SK-N-SH (cell line): ENCODE results near the gene SLC25A21.

Experiments used
- EZH2phosphoT487 ChIP-seq: fragments of 200-600 bp; sonication (generic); IDR thresholded peaks from 2 replicates; pipeline ENCODE4 v1.6.1; 2017; ENCODE audit warnings: low read depth, mixed run types, mild to moderate bottlenecking, antibody characterized with exemption, moderate library complexity, borderline replicate concordance
- FOXJ3 ChIP-seq: sonication (generic); formaldehyde crosslinking; IDR thresholded peaks from 2 replicates; pipeline ENCODE4 v1.5.1; 2020; ENCODE audit warnings: mild to moderate bottlenecking, missing genetic modification reagents
- GATA2 ChIP-seq: sonication (generic); formaldehyde crosslinking; IDR thresholded peaks from 2 replicates; pipeline ENCODE4 v1.5.0; 2020; ENCODE audit warnings: mild to moderate bottlenecking, missing genetic modification reagents
- MXI1 ChIP-seq: IDR thresholded peaks from 2 replicates; pipeline ENCODE4 v1.6.1; 2012; ENCODE audit warnings: mild to moderate bottlenecking, low read depth, low read length, improper control_type of control experiment
- YY1 ChIP-seq: IDR thresholded peaks from 2 replicates; pipeline ENCODE4 v1.4.0; 2012; ENCODE audit warnings: low read depth, mild to moderate bottlenecking
- TF ChIP-seq, protein P1 (sequence below): fragments of 200-600 bp; sonication (generic); IDR thresholded peaks from 2 replicates; pipeline ENCODE4 v1.6.1; 2017; ENCODE audit warnings: antibody characterized with exemption, mild to moderate bottlenecking, moderate library complexity
- TF ChIP-seq, protein P2 (sequence below): IDR thresholded peaks from 2 replicates; pipeline ENCODE4 v1.4.0; 2012; ENCODE audit warnings: low read depth, borderline replicate concordance
- TF ChIP-seq, protein P3 (sequence below): IDR thresholded peaks from 2 replicates; pipeline ENCODE4 v1.4.0; 2012; ENCODE audit warnings: low read depth
- TF ChIP-seq, protein P4 (sequence below): IDR thresholded peaks from 2 replicates; pipeline ENCODE4 v1.6.1; 2012; ENCODE audit warnings: mild to moderate bottlenecking, low read depth, low read length, moderate library complexity

DNA sequence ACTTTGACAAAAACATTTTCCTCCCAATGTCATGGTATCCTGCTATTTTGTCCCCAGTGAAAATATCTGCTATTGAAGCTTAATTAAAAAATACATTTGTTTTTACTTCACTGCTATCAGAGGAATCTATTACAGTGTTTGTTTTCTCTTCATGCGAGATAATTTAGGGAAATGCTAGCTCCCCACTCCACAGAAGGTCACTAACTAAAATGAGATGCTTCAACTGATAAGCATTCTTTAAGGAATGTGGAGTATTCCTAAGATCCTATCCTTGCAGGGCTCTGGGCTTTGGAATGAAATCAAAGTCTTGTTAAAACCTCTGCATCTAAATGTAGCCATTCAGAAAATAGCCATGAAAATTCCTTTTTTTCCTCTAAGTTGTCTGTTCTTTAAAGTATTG, 471.3 kb downstream of the SLC25A21 start:
- no peak for TF ChIP-seq FOXJ3 (CRISPR knock-in tag)
- TF ChIP-seq, protein P1, sequence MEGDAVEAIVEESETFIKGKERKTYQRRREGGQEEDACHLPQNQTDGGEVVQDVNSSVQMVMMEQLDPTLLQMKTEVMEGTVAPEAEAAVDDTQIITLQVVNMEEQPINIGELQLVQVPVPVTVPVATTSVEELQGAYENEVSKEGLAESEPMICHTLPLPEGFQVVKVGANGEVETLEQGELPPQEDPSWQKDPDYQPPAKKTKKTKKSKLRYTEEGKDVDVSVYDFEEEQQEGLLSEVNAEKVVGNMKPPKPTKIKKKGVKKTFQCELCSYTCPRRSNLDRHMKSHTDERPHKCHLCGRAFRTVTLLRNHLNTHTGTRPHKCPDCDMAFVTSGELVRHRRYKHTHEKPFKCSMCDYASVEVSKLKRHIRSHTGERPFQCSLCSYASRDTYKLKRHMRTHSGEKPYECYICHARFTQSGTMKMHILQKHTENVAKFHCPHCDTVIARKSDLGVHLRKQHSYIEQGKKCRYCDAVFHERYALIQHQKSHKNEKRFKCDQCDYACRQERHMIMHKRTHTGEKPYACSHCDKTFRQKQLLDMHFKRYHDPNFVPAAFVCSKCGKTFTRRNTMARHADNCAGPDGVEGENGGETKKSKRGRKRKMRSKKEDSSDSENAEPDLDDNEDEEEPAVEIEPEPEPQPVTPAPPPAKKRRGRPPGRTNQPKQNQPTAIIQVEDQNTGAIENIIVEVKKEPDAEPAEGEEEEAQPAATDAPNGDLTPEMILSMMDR = no peak
- TF ChIP-seq, protein P2, sequence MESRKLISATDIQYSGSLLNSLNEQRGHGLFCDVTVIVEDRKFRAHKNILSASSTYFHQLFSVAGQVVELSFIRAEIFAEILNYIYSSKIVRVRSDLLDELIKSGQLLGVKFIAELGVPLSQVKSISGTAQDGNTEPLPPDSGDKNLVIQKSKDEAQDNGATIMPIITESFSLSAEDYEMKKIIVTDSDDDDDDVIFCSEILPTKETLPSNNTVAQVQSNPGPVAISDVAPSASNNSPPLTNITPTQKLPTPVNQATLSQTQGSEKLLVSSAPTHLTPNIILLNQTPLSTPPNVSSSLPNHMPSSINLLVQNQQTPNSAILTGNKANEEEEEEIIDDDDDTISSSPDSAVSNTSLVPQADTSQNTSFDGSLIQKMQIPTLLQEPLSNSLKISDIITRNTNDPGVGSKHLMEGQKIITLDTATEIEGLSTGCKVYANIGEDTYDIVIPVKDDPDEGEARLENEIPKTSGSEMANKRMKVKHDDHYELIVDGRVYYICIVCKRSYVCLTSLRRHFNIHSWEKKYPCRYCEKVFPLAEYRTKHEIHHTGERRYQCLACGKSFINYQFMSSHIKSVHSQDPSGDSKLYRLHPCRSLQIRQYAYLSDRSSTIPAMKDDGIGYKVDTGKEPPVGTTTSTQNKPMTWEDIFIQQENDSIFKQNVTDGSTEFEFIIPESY = no peak
- no peak for TF ChIP-seq EZH2phosphoT487
- TF ChIP-seq YY1 = no peak
- no peak for TF ChIP-seq GATA2 (CRISPR knock-in tag)
- TF ChIP-seq, protein P3, sequence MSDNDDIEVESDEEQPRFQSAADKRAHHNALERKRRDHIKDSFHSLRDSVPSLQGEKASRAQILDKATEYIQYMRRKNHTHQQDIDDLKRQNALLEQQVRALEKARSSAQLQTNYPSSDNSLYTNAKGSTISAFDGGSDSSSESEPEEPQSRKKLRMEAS = no peak
- no peak for TF ChIP-seq MXI1
- TF ChIP-seq, protein P4, sequence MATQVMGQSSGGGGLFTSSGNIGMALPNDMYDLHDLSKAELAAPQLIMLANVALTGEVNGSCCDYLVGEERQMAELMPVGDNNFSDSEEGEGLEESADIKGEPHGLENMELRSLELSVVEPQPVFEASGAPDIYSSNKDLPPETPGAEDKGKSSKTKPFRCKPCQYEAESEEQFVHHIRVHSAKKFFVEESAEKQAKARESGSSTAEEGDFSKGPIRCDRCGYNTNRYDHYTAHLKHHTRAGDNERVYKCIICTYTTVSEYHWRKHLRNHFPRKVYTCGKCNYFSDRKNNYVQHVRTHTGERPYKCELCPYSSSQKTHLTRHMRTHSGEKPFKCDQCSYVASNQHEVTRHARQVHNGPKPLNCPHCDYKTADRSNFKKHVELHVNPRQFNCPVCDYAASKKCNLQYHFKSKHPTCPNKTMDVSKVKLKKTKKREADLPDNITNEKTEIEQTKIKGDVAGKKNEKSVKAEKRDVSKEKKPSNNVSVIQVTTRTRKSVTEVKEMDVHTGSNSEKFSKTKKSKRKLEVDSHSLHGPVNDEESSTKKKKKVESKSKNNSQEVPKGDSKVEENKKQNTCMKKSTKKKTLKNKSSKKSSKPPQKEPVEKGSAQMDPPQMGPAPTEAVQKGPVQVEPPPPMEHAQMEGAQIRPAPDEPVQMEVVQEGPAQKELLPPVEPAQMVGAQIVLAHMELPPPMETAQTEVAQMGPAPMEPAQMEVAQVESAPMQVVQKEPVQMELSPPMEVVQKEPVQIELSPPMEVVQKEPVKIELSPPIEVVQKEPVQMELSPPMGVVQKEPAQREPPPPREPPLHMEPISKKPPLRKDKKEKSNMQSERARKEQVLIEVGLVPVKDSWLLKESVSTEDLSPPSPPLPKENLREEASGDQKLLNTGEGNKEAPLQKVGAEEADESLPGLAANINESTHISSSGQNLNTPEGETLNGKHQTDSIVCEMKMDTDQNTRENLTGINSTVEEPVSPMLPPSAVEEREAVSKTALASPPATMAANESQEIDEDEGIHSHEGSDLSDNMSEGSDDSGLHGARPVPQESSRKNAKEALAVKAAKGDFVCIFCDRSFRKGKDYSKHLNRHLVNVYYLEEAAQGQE = no peak
